Lower lobe of right lung (tissue), 2 donors: ENCODE results near the gene OR11A1. TPM values are rescaled to one million over a fixed set of nuclear protein-coding genes. Genes with fewer than 3 reads are reported as not detected.

Source experiments
- ATAC-seq, 2 donors: fragments of 200-7000 bp; cut with Tn5 transposase; one replicate each; pipeline ENCODE4 v1.9.1; 2020 to 2022; ENCODE audit warnings: mild to moderate bottlenecking in 2 of 2, moderate library complexity in 2 of 2
- DNase-seq: peaks from one replicate; pipeline ENCODE4 v3.0.0-alpha.2; 2020
- H3K27ac ChIP-seq: fragments of 200-600 bp; one replicate; pipeline ENCODE4 v1.8.0; 2022
- H3K27me3 ChIP-seq: fragments of 200-600 bp; one replicate; pipeline ENCODE4 v1.8.0; 2022; ENCODE audit warnings: low read depth
- H3K36me3 ChIP-seq: fragments of 200-600 bp; one replicate; pipeline ENCODE4 v1.8.0; 2022; ENCODE audit warnings: mild to moderate bottlenecking
- H3K4me1 ChIP-seq: fragments of 200-600 bp; one replicate; pipeline ENCODE4 v1.8.0; 2022
- H3K4me3 ChIP-seq: fragments of 200-600 bp; one replicate; pipeline ENCODE4 v1.8.0; 2022; ENCODE audit warnings: mild to moderate bottlenecking
- H3K9me3 ChIP-seq: fragments of 200-600 bp; one replicate; pipeline ENCODE4 v1.8.0; 2022
- intact Hi-C: fragments of 100-400 bp; cut with DNase I; formaldehyde crosslinking; loops from one replicate; pipeline ENCODE4 v1.11.0; 2022
- long read RNA-seq: library from polyadenylated mRNA; unstranded; transcript quantifications from one replicate; pipeline ENCODE4 v2.0.0, GENCODE V29; 2021
- total RNA-seq: library from RNA; stranded (reverse); fragmentation: NEBNext Ultra II Directional; extraction: Animal tissue kit (Norgen Biotek cat#: 25700); gene quantifications from one replicate; pipeline ENCODE4 v1.2.1, GENCODE V29; 2021
- TF ChIP-seq, protein P1 (sequence below): fragments of 200-600 bp; IDR thresholded peaks from one replicate; pipeline ENCODE4 v1.8.0; 2022; ENCODE audit warnings: antibody characterized with exemption, mild to moderate bottlenecking
- donor health status: DM: no; HTN: yes; CAD: no; lungs with severe emphysema.

OR11A1 gene, protein sequence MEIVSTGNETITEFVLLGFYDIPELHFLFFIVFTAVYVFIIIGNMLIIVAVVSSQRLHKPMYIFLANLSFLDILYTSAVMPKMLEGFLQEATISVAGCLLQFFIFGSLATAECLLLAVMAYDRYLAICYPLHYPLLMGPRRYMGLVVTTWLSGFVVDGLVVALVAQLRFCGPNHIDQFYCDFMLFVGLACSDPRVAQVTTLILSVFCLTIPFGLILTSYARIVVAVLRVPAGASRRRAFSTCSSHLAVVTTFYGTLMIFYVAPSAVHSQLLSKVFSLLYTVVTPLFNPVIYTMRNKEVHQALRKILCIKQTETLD
- not detected for total RNA-seq
- long read RNA-seq: 0 reads

DNA sequence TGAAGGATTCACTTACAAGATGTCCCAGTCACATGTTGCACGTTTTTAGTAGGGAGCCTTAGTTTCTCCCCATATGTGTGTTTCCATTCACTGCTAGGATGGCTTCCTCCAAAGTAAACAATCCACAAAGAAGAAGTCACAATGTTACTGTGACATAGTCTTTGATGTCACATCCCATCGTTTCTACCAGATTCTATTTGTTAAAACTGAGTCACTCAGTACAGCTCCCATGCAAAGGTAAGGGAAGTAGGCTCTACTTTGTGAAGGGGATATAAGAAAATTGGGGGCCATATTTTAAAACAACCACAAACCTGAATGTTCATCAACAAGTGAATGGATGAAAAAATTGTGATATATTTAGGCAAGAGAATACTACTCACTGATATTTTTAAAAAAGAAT lies at the start of gene OR11A1, which contains the start of gene OR2H1:
OR11A1 (minus strand) TSS at position 101 of the 400 bp plus-strand sequence. CDS start 29,430 bp downstream, outside the sequence.
OR2H1 (plus strand) TSS at position 185 of the 400 bp plus-strand sequence. CDS start 4,615 bp downstream, outside the sequence.
- H3K4me1 ChIP-seq: no peaks in the 10 kb centered on the region
- H3K36me3 ChIP-seq: no peaks in the 10 kb centered on the region
- no peak for ATAC-seq
- H3K4me3 ChIP-seq: no peak within 1 kb of the TSS
- no peaks in the 10 kb centered on the region for H3K27me3 ChIP-seq
- intact Hi-C loops: no loop called here
- TF ChIP-seq, protein P1, sequence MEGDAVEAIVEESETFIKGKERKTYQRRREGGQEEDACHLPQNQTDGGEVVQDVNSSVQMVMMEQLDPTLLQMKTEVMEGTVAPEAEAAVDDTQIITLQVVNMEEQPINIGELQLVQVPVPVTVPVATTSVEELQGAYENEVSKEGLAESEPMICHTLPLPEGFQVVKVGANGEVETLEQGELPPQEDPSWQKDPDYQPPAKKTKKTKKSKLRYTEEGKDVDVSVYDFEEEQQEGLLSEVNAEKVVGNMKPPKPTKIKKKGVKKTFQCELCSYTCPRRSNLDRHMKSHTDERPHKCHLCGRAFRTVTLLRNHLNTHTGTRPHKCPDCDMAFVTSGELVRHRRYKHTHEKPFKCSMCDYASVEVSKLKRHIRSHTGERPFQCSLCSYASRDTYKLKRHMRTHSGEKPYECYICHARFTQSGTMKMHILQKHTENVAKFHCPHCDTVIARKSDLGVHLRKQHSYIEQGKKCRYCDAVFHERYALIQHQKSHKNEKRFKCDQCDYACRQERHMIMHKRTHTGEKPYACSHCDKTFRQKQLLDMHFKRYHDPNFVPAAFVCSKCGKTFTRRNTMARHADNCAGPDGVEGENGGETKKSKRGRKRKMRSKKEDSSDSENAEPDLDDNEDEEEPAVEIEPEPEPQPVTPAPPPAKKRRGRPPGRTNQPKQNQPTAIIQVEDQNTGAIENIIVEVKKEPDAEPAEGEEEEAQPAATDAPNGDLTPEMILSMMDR: no peak
- no peak for DNase-seq
- H3K9me3 ChIP-seq: no peaks in the 10 kb centered on the region
- no peak within 1 kb of the TSS for H3K27ac ChIP-seq

DNA sequence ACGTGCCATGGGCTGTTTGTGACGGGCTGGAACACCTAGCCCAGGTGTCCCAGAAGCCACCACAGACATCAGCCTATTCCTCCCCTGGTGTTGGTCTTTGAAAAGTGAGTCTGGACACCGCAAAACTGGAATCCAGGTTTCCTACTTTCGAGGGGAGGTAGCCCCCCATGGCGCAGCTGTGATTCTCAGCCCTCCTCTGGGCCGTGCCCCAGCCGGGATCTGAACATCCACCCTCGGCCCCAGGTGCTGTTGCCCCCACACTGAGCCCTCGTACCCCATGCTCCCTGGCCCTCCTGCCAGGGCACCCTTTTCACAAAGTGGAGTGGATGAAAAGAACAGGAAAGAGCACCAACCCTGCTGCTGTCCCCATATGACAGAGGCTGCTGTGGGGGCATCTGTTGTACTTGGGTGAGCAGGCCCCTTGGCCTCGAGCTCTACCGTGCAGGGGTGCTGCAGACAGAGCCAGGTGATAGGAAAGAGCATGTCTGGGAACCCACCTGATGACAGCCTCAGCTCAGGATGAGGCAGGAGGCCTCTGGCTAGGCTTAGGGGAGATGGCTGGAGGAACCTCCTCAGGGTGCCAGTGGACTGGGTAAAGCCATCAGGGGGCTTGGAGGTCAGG lies 49.7 kb upstream of the OR11A1 start:
- Histone ChIP-seq H3K27me3 (peaks cover 7% of the 10 kb centered on the region), H3K36me3 (no peaks in the 10 kb centered on the region), H3K4me1 (no peaks in the 10 kb centered on the region), H3K9me3 (no peaks in the 10 kb centered on the region), H3K4me3 (no peak overlapping the region), H3K27ac (no peak overlapping the region)
- ATAC-seq (no peak), DNase-seq (no peak)
- TF ChIP-seq, protein P1: no peak
- intact Hi-C loops: no loop called here

DNA sequence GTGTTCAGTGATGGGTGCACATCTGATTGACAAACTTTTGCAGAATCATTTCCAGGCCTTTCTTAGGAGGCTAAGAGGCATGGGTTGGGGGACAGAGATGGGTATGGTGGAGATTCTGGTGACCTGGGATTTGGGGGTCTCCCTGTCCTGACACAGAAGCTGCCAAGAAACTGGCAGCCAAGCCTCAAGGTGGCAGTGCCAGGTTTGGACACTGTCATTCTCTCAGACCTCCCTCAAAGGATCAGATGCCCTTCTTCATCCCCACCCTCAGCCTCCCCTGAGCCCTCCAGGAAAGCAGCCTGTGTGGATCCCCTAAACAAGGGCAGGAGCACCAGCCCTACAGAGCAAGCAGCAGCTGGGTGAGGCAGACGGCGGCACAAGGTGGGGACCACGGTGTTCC lies 48.9 kb upstream of the OR11A1 start:
- DNase-seq: no peak
- ATAC-seq: no peak
- Histone ChIP-seq H3K4me1 (no peaks in the 10 kb centered on the region), H3K9me3 (no peaks in the 10 kb centered on the region), H3K36me3 (no peaks in the 10 kb centered on the region), H3K4me3 (no peak overlapping the region), H3K27me3 (peaks cover 8% of the 10 kb centered on the region), H3K27ac (no peak overlapping the region)
- intact Hi-C loops: no loop called here
- TF ChIP-seq, protein P1: no peak

DNA sequence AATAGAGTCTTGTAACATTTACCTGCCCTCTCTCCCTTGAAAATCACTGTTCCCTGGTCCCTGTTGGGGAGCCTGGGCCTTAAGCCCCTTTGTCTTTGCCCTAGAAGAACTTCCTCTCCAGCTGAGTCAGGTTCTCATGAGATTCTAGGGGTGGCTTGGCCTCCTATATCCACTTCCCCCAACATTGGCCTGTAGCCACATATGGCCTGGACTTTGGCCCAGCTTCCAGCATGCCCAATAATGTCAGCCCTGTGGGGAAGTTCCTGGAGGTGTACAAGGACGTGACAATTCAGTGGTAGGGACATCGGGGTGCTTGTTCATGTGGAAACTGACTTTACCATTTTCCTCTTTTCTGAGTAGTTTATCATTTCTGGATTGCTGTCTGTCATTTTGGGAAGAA lies 48.1 kb upstream of the OR11A1 start:
- H3K4me1 ChIP-seq: no peaks in the 10 kb centered on the region
- no peaks in the 10 kb centered on the region for H3K9me3 ChIP-seq
- intact Hi-C loops: no loop called here
- DNase-seq: no peak
- TF ChIP-seq, protein P1: no peak
- no peak for ATAC-seq
- no peaks in the 10 kb centered on the region for H3K36me3 ChIP-seq
- no peak overlapping the region for H3K27ac ChIP-seq
- no peak overlapping the region for H3K4me3 ChIP-seq
- peaks cover 12% of the 10 kb centered on the region for H3K27me3 ChIP-seq

DNA sequence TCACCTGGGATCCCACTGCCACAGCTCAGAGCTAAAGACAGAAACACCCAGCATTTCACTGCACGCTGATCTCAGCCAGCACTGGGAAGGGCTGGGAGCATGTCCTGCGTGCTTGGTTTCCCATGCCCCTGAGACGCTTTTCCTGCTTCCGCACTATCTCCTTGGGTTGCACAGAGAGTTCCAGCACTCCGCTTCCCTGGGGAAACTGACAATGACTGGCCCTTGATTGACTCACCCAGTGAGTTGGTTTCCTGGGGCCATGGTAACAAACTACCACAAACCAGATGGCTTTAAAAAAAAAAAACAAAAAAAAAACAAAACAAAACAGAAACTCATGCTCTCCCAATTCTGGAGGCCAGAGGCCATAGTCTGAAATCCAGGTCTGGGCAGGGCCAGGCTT lies 45.7 kb upstream of the OR11A1 start:
- H3K9me3 ChIP-seq: no peaks in the 10 kb centered on the region
- H3K4me3 ChIP-seq: no peak overlapping the region
- H3K27me3 ChIP-seq: peaks cover 12% of the 10 kb centered on the region
- H3K4me1 ChIP-seq: no peaks in the 10 kb centered on the region
- no peak overlapping the region for H3K27ac ChIP-seq
- H3K36me3 ChIP-seq: no peaks in the 10 kb centered on the region
- TF ChIP-seq, protein P1: no peak
- intact Hi-C loops: no loop called here
- no peak for DNase-seq
- no peak for ATAC-seq
